GM23248 (cell line): ENCODE data around the gene ARRDC5.

Experiments used
- EZH2 ChIP-seq: fragments of 200-600 bp; sonication (generic); IDR thresholded peaks from 2 replicates; pipeline ENCODE4 v1.6.1; 2018; ENCODE audit warnings: antibody characterized with exemption, mild to moderate bottlenecking; ENCODE audit not compliant: insufficient read depth, poor library complexity, severe bottlenecking
- EZH2phosphoT487 ChIP-seq: fragments of 200-600 bp; sonication (generic); IDR thresholded peaks from 2 replicates; pipeline ENCODE4 v1.6.1; 2018; ENCODE audit warnings: antibody characterized with exemption, moderate library complexity, mild to moderate bottlenecking, low read depth; ENCODE audit not compliant: insufficient read depth

DNA sequence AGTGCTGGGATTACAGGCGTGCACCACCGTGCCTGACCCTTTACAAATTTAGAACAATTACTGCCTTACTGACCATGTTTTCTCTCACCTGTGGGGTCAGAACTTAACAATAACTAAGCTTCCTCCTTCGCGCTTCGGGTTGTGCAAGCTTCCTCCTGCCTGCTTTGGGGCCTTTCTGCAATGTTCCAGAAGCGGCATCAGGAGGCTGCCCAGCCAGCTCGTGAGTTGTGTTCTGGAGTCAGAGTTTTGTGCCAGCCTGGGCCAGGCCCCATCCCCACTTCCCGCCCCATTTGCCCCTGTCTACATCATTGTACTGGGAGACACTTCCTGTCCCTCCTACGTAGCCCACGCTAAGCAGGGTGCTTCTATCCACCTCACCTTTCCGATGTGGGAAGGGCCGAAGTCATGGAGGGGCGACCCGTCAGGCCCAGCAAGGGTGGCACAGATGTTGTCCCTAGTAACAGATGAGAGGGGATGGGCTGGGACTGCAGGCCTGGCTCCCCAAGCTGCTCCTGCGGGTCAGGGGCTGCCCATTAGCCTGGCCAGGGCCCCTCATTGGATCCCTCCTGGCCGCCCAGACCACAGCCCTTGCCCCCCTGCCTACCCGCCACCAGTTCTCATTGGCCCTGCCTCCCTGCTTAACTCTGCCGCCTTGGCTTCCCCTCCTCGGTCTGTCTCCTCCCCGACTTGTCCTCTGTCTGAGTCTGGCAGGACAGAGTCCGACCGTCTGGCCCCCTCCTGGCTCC is 20.0 kb upstream of the ARRDC5 start:
- TF ChIP-seq EZH2 = no peak
- TF ChIP-seq EZH2phosphoT487 = no peak
